VCaP (cell line): ENCODE measurements around the gene KRTAP19-7.

ENCODE experiments used
- H3K27ac ChIP-seq: fragments of 450-650 bp; 2 replicates; pipeline ENCODE4 v1.5.1; 2017
- TF ChIP-seq, protein P1 (sequence below): fragments of 450-650 bp; conservative IDR thresholded peaks from 2 replicates; pipeline ENCODE4 v1.5.1; 2017; ENCODE audit warnings: mild to moderate bottlenecking, moderate library complexity

The KRTAP19-7 gene

GRCh38 chr21:30580132-30580531, 19.0 kb upstream of the KRTAP19-7 start:
- H3K27ac ChIP-seq: peak overlapping the region; percentile 91
- TF ChIP-seq, protein P1, sequence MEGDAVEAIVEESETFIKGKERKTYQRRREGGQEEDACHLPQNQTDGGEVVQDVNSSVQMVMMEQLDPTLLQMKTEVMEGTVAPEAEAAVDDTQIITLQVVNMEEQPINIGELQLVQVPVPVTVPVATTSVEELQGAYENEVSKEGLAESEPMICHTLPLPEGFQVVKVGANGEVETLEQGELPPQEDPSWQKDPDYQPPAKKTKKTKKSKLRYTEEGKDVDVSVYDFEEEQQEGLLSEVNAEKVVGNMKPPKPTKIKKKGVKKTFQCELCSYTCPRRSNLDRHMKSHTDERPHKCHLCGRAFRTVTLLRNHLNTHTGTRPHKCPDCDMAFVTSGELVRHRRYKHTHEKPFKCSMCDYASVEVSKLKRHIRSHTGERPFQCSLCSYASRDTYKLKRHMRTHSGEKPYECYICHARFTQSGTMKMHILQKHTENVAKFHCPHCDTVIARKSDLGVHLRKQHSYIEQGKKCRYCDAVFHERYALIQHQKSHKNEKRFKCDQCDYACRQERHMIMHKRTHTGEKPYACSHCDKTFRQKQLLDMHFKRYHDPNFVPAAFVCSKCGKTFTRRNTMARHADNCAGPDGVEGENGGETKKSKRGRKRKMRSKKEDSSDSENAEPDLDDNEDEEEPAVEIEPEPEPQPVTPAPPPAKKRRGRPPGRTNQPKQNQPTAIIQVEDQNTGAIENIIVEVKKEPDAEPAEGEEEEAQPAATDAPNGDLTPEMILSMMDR: no peak

DNA sequence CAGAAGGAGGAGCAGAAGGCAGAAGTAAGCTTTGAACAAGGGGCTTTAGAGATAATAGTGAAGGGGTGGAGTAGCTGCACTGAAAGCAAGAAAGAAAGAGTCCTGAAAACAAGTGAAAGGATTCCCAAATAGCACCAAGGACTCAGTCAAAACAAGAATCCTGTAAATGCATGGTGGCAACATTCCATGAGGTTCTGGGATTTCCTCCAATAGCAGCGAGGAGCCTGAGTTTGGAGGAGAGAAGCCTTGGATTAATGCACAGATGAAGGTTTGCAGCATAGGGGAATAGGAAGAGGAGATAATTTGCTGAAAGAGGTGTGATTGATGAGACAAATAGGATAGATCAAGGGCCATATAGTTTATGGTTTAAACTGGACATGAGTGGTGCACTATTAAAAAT, 18.2 kb upstream of the KRTAP19-7 start:
- TF ChIP-seq, protein P1: no peak

GRCh38 chr21:30577766-30578165, 16.7 kb upstream of the KRTAP19-7 start:
- TF ChIP-seq, protein P1: no peak
- H3K27ac ChIP-seq: peak overlapping the region; percentile 91

More for the DNA sequence above, 18.2 kb upstream of the KRTAP19-7 start:
- peak overlapping the region; percentile 91 for H3K27ac ChIP-seq

DNA sequence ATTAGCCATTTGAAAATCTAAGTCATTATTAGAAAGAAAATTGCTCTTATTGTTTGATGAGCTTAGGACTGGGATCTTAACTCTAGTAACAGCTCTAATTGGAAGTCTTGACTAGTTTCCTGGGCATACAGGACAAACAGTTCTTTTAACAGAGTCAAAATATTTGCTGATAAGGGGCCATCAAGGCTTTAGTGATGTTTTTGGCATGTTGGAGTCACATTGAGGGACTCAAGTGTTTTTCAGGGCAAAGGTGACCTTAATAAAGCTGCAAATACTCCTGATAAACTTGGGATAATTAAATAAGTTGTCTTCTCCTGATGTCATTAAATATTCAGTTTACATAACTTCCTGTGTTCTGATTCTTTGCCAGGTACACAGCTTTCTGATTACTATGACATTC, 6.5 kb upstream of the KRTAP19-7 start:
- peak overlapping the region; percentile 64 for H3K27ac ChIP-seq
- TF ChIP-seq, protein P1: no peak

- TF ChIP-seq, protein P1: no peak
- H3K27ac ChIP-seq: peak overlapping the region; percentile 38
These were observed 2.5 kb upstream of the KRTAP19-7 start for GRCh38 chr21:30563630-30564029.

DNA sequence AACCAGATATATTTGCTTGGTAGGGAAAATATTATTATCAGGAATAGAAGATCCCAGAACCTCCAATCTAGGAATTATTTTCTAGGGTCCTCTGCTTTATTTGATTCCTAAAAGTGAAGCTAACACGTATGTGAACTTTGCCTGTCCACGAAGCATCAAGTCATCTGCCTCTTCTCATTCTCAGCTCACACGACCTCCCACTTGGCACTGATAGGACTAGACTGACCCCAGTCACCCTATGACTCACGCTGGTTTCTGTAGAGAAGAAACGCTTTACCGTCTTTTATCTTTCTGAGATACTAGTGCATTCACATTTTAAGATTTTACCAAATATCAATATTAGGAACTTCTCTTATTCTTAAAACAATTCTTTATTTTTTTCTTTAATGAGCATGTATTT, 2.0 kb upstream of the KRTAP19-7 start:
- TF ChIP-seq, protein P1: no peak
- no peak overlapping the region for H3K27ac ChIP-seq

- H3K27ac ChIP-seq: no peak overlapping the region
- TF ChIP-seq, protein P1: no peak
These were observed 843 bp upstream of the KRTAP19-7 start for GRCh38 chr21:30561957-30562356.

GRCh38 chr21:30555095-30555494, 6.0 kb downstream of the KRTAP19-7 start:
- H3K27ac ChIP-seq: no peak overlapping the region
- TF ChIP-seq, protein P1: no peak
